Measurements from ENCODE around the gene HPS1. TPM values are rescaled to one million over a fixed set of nuclear protein-coding genes. Genes with fewer than 3 reads are reported as not detected.

HPS1 gene
- total RNA-seq, 4 donors from 2014 or later = 51.4 to 74.4 (median 60.8) TPM

- Histone ChIP-seq H3K4me3 (no peak overlapping the region), H3K27me3 (no peaks in the 10 kb centered on the region), H3K36me3 (peaks cover 3 to 98% of the 10 kb centered on the region in 2 donors), H3K27ac (no peak overlapping the region), H3K4me1 (no peaks in the 10 kb centered on the region), H3K9me3 (peaks cover 0 to 15% (median 0%) of the 10 kb centered on the region in 3 donors)
- ATAC-seq = no peak
- WGBS, 2 donors (ENCODE audit: low coverage in 1 of 2) = 88 to 96% methylated on average over 8 to 11 of the region's 22 CpGs
- no peak for TF ChIP-seq CTCF (IDR thresholded peaks at IDR 0.05)
- TF ChIP-seq POLR2AphosphoS5 (IDR thresholded peaks at IDR 0.05) = no peak
- no peak for TF ChIP-seq POLR2A (IDR thresholded peaks at IDR 0.05)
- TF ChIP-seq EP300 (IDR thresholded peaks at IDR 0.05) = no peak
Measured at GRCh38 chr10:98429320-98430072, 17.2 kb downstream of the HPS1 start.

GRCh38 chr10:98427011-98427515 is 19.7 kb downstream of the HPS1 start:
- Histone ChIP-seq H3K4me1 (no peaks in the 10 kb centered on the region), H3K9me3 (peaks cover 0 to 1% (median 0%) of the 10 kb centered on the region in 3 donors), H3K36me3 (peaks cover 0 to 98% of the 10 kb centered on the region in 2 donors), H3K4me3 (no peak overlapping the region), H3K27me3 (no peaks in the 10 kb centered on the region), H3K27ac (no peak overlapping the region)
- no peak for ATAC-seq
- no CpG with 5 or more reads among the region's 7 CpGs for WGBS, 2 donors (ENCODE audit: low coverage in 1 of 2)
- no peak for TF ChIP-seq EP300 (IDR thresholded peaks at IDR 0.05)
- TF ChIP-seq POLR2A (IDR thresholded peaks at IDR 0.05) = no peak
- no peak for TF ChIP-seq CTCF (IDR thresholded peaks at IDR 0.05)
- no peak for TF ChIP-seq POLR2AphosphoS5 (IDR thresholded peaks at IDR 0.05)

DNA sequence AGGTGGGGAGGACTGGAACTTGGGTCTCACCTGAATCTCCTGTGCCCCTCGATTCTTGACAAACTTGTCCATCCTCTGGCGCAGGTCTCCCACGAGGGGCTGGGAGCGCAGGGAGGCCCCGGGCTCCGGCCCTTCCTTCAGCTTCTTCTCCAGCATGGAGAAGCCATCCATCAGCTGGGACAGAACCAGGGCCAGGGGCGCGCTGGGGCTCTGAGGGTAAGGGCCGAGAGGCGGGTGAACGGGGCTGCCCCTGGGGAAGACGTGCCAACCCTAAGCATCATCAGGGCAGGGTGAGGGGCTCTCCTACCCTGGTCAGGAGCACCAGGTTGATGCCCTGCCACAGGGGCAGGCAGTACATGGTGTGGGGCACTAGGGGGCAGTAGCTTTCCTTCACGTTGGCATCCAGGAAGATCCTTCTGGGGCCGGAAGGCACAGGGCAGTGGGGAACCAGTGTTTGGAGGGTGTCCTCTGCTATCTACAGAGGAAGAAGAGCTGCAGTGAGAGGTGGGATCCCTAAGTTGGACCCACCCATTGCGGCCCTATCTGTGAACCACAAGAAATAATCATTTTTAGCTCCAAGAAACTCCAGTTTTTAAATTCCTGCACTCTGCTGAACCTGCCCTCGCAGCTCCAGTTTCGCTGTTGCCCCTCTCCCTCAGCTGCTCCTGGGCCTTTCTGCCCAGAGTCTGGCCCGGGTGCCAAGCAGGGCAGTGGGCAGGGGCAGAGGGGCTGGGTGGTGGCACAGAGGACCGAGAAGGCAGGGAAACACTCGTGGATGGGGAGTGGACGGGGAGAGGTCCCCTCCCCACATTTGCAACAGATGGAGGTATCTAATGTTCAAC is 21.0 kb downstream of the HPS1 start:
- H3K36me3 ChIP-seq = peaks cover 0 to 94% of the 10 kb centered on the region in 2 donors

More for the DNA sequence above, 21.0 kb downstream of the HPS1 start:
- H3K9me3 ChIP-seq = no peaks in the 10 kb centered on the region
- H3K27ac ChIP-seq = no peak overlapping the region
- WGBS, 2 donors (ENCODE audit: low coverage in 1 of 2) = 100% methylated on average over 1 to 4 of the region's 21 CpGs
- H3K27me3 ChIP-seq = no peaks in the 10 kb centered on the region
- TF ChIP-seq POLR2AphosphoS5 (IDR thresholded peaks at IDR 0.05) (no peak), CTCF (IDR thresholded peaks at IDR 0.05) (peak in 3 of 4 experiments; percentile 25 to 67 (median 42))
- H3K4me3 ChIP-seq = no peak overlapping the region
- no peaks in the 10 kb centered on the region for H3K4me1 ChIP-seq
- peak; percentile 42 for ATAC-seq
